Tibial artery (tissue), 4 donors: ENCODE measurements around the gene MMP15.

Experiments
- DNase-seq, 2 donors: peaks; one replicate each; pipeline ENCODE4 v3.0.0-alpha.2; 2019
- H3K27ac ChIP-seq, 2 donors: fragments of 200-600 bp; sonication (generic) in 1 of 2; 1 replicate in 1 of 2; 2 replicates in 1 of 2; pipeline ENCODE4 v1.5.1; 2018 to 2019; ENCODE audit warnings: mild to moderate bottlenecking in 1 of 2
- H3K27me3 ChIP-seq, 2 donors: fragments of 200-600 bp; sonication (generic) in 1 of 2; one replicate each; pipeline versions ENCODE4 v1.5.1 to v1.6.0; 2016 to 2019
- H3K36me3 ChIP-seq, 3 donors: fragments of 200-600 bp; sonication (generic) in 2 of 3; one replicate each; pipeline ENCODE4 v1.5.1; 2016 to 2019; ENCODE audit warnings: mild to moderate bottlenecking in 2 of 3
- H3K4me1 ChIP-seq, 4 donors: fragments of 200-600 bp; sonication (generic) in 2 of 4; 1 replicate in 3 of 4; 2 replicates in 1 of 4; pipeline ENCODE4 v1.5.1; 2016 to 2019
- H3K4me3 ChIP-seq, 2 donors: fragments of 200-600 bp; sonication (generic) in 1 of 2; 1 replicate in 1 of 2; 2 replicates in 1 of 2; pipeline ENCODE4 v1.5.1; 2018 to 2019; ENCODE audit warnings: mild to moderate bottlenecking in 2 of 2
- H3K9me3 ChIP-seq, 3 donors: fragments of 200-600 bp; sonication (generic) in 1 of 3; one replicate each; pipeline ENCODE4 v1.5.1; 2016 to 2019
- intact Hi-C: fragments of 100-400 bp; cut with DNase I; formaldehyde crosslinking; loops from one replicate; pipeline ENCODE4 v1.15.0; 2023; ENCODE audit warnings: low total_unique reads
- TF ChIP-seq, protein P1 (sequence below), 2 experiments: fragments of 200-600 bp in 1 of 2; fragments of 450-650 bp in 1 of 2; IDR thresholded peaks; one replicate each; pipeline ENCODE4 v1.5.1; 2017 to 2019; ENCODE audit warnings: antibody characterized with exemption in 2 of 2, mild to moderate bottlenecking in 1 of 2, moderate library complexity in 1 of 2

The MMP15 gene

DNA sequence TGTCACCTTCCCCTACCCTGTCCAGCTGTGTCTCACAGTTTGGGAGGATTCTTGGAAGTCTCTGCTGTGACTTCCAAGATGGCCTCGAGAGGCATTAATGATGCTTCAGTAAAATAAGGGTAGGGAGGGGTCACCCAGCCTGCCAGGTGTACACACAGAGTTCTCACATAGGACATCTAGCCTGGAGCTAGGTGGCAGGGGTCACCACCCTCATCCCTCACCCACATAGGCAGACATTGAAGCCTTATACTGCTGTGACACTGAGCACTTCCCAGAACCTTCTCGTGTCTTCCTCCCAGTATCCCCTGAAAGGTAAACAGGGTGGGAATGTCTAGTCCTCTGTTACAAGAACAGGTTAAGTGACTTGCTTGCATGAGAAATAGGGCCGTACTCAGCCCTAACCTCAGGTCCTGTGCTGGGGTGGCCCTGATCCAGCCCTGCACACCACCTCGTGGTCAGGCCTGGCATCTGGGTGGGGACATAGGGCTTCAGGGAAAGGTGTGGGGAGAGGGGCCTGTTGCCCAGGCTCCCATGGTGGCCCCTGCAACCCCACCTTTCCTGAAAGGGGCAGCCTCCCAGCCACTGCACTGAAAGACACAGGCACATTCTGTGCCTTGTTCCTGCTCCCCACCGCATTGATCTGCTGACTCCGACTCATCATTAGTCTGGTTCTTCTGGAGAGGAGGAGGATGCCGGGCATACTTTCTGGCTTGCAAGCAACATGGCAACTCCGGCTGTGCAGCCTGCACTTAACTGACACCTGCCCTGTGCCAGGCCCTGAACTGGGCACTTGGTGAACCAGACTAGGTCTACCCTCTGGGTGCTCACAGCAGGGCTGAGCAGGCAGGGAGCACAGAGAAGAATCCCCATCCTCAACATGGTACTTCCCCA lies 3.6 kb upstream of the MMP15 start:
- DNase-seq, result no peak
- Histone ChIP-seq H3K4me1 (peaks cover 0 to 40% (median 31%) of the 10 kb centered on the region in 4 donors), H3K4me3 (no peak overlapping the region), H3K27ac (no peak overlapping the region), H3K36me3 (peaks cover 0 to 34% (median 28%) of the 10 kb centered on the region in 3 donors), H3K9me3 (no peaks in the 10 kb centered on the region), H3K27me3 (no peaks in the 10 kb centered on the region)
- intact Hi-C loops, result loop anchor here (5.0 kb wide), 2 partner anchors 105 to 175 kb away; partner anchors contain the start of genes CFAP20 and CSNK2A2
- TF ChIP-seq, protein P1, sequence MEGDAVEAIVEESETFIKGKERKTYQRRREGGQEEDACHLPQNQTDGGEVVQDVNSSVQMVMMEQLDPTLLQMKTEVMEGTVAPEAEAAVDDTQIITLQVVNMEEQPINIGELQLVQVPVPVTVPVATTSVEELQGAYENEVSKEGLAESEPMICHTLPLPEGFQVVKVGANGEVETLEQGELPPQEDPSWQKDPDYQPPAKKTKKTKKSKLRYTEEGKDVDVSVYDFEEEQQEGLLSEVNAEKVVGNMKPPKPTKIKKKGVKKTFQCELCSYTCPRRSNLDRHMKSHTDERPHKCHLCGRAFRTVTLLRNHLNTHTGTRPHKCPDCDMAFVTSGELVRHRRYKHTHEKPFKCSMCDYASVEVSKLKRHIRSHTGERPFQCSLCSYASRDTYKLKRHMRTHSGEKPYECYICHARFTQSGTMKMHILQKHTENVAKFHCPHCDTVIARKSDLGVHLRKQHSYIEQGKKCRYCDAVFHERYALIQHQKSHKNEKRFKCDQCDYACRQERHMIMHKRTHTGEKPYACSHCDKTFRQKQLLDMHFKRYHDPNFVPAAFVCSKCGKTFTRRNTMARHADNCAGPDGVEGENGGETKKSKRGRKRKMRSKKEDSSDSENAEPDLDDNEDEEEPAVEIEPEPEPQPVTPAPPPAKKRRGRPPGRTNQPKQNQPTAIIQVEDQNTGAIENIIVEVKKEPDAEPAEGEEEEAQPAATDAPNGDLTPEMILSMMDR (IDR thresholded peaks at IDR 0.05), result no peak

DNA sequence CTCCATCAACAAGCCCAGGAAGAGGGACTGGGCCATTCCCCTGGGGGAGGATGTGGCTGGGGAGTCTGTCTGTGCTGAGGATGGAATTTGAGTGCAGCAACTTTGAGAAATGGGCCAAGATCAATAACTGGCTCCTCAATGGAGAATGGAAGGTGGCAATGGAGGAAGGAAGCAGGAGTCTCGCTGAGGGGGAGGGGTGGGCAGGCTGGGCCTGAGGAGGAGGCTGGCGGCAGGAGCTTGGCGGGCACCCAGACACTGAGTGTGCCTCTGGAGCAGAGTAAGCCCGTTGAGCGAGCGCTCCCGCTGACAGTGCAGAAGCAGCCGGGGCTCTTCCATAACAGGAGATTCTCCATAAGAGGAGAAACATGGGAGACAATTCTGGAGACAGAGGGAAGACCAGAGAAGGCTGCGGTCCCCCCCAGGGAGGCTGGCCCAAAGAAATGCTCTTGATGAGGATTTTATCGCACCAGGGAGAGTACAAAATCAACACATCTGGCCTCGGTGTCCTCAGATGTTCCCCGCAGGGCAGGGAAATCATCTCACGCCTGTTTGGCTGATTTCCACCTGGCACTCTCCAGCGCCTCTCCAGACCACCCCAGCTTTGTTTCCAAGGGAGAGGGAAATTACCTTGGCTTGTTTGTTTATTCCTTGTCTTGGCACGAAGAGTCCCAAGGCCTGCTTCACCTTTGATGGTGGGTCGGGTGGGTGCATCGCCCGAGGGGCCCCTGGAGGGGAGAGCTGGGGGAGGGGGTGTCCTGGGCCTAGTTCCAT lies 2.8 kb upstream of the MMP15 start:
- peak; percentile 45 to 84 for DNase-seq
- no peaks in the 10 kb centered on the region for H3K9me3 ChIP-seq
- intact Hi-C loops, result loop anchor here (5.0 kb wide), 2 partner anchors 105 to 175 kb away; partner anchors contain the start of genes CFAP20 and CSNK2A2
- H3K36me3 ChIP-seq, result peaks cover 0 to 25% (median 21%) of the 10 kb centered on the region in 3 donors
- TF ChIP-seq, protein P1 (IDR thresholded peaks at IDR 0.05), result no peak
- peak overlapping the region in 1 of 2 donors; percentile 28 for H3K27ac ChIP-seq
- H3K27me3 ChIP-seq, result no peaks in the 10 kb centered on the region
- H3K4me3 ChIP-seq, result no peak overlapping the region
- peaks cover 0 to 48% (median 40%) of the 10 kb centered on the region in 4 donors for H3K4me1 ChIP-seq

DNA sequence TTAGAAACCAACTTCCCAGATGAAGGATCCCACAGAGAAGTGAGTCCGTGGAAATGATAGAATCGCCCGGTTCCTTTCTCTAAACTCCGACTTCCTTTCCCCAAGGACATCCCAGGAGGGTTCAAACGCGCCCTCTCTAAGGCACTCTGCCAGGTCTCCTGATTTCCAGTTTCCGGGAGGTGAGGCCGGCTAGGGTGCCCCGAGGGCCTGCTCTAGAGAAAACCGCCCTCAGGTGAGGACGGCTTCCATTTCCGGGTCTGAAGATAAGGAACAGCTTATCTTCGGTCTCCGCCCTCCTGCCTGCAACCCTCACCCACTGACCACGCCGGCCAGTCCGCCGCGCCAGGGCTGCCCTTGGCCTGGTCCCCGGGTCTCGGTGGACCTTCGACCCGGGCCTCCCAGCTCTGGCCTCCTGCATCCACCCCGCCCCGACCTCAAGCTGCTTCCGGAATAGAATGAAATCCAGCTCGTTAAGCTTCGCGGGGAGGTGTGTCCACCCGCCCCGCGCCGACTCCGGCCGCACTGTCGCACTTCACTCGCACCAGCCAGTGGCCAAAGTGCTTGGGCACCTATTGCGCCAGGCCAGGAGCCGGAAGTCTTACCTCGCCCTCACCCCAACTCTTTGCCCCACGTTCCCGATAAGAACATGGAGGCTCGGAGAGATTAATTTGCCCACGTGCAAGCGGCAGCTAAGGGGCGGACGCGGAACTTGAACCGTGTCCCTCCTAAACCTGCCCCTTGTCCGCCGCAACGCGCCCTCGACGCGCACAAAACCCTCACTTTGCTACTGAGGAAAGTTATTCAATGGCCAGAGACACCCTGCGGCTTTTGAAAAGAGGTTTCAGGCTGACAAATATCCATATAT lies 836 bp upstream of the MMP15 start:
- Histone ChIP-seq H3K4me1 (peaks cover 0 to 50% (median 41%) of the 10 kb centered on the region in 4 donors), H3K9me3 (no peaks in the 10 kb centered on the region), H3K4me3 (peak overlapping the region; percentile 68 to 71), H3K36me3 (peaks cover 0 to 6% (median 4%) of the 10 kb centered on the region in 3 donors), H3K27me3 (no peaks in the 10 kb centered on the region), H3K27ac (peak overlapping the region; percentile 72 to 73)
- TF ChIP-seq, protein P1 (IDR thresholded peaks at IDR 0.05), result no peak
- DNase-seq, result no peak
- intact Hi-C loops, result loop anchor here (5.0 kb wide), 2 partner anchors 103 to 173 kb away; partner anchors contain the start of genes CFAP20 and CSNK2A2

DNA sequence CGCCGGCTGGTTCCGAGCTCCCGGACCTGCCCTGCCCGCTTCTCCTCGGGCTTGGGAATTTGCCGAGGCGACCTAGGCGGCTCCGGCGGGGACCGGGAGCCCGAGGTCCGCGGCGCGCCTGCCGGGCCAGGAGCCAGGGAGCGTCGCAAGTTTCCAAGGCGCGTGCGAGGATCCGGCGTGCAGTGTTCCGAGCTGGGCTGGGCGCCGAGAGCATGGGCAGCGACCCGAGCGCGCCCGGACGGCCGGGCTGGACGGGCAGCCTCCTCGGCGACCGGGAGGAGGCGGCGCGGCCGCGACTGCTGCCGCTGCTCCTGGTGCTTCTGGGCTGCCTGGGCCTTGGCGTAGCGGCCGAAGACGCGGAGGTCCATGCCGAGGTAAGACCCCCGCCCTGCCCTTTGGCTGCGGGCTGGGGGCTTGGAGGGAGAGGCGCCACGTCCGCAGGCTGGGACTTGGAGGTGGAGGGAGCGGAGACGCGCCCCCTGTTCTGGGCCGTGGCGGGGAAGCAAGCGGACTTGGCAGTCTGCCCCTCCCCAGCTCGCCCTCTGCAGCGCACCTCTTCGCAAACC lies 668 bp downstream of the MMP15 start:
- intact Hi-C loops, result no loop called here
- DNase-seq, result no peak
- peaks cover 0 to 50% (median 41%) of the 10 kb centered on the region in 4 donors for H3K4me1 ChIP-seq
- no peaks in the 10 kb centered on the region for H3K9me3 ChIP-seq
- peak overlapping the region; percentile 72 to 73 for H3K27ac ChIP-seq
- peak overlapping the region; percentile 68 to 71 for H3K4me3 ChIP-seq
- no peaks in the 10 kb centered on the region for H3K27me3 ChIP-seq
- no peaks in the 10 kb centered on the region for H3K36me3 ChIP-seq
- TF ChIP-seq, protein P1 (IDR thresholded peaks at IDR 0.05), result no peak
